ENCODE data around the gene NOL4L. TPM values are rescaled to one million over a fixed set of nuclear protein-coding genes. Genes with fewer than 3 reads are reported as not detected.

Gene NOL4L
- total and polyA plus RNA-seq, 2 donors (not counting 3 experiments of a cell fraction or from before 2014, with no cell fraction given) = 55.2 to 79.6 TPM

DNA sequence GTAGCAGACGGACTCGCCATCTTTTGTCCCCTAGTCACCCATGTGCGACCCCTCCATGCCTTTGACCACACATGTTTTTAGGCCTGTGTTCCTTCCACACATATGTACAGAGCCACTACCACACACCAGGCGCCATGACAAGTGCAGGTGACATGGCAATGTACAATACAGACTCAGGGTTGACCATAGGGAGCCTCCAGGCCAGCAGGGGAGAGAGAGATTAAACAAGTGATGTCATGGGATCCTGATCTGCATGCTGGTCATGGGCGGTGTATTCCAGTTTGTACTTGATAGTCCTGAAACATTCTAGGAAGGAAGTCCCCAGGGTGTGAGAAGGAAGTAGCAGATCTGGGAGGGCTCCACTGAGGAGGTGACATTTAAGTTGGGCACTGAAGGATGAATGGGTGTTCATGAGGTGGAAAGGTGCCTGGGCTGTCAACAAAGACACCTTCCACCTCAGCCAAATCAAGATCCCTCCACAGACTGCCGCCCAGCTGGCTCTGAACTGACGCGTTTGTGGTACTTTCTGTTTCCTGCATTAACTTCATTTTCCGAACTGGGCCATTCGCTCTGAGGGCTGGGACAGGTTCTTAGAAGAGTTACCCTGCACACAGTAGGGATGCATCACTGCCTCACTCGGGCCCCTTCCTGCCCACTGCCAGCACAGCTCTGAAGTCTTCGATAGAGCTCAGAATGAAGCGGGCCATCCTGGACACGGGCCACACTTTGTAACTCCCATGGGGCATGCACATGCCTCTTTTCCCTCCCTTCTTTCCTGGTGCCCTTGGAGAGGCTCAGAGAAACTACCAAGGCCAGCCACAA, 94.0 kb downstream of the NOL4L start:
- Histone ChIP-seq H3K9ac (replicated peaks; ENCODE audit: extremely low read depth, insufficient read depth, low read length) (no peak overlapping the region), H3K9me3 (replicated peaks; ENCODE audit: control insufficient read depth, insufficient read depth, low read length) (no peaks in the 10 kb centered on the region), H4K20me1 (replicated peaks; ENCODE audit: control insufficient read depth, extremely low read depth, insufficient read depth, low read length) (no peaks in the 10 kb centered on the region), H3K79me2 (ENCODE audit: control insufficient read depth, insufficient read depth, low read length) (no peaks in the 10 kb centered on the region), H3K27ac (ENCODE audit: insufficient read depth, low read depth, low read length) (no peak overlapping the region), H3K36me3 (ENCODE audit: control insufficient read depth in 2 of 2, extremely low read depth in 1 of 2, insufficient read depth in 2 of 2, low read length in 2 of 2) (no peaks in the 10 kb centered on the region), H3K4me2 (ENCODE audit: insufficient read depth, low read length) (no peak overlapping the region), H3K9me1 (replicated peaks; ENCODE audit: control insufficient read depth, extremely low read depth, insufficient read depth, low read length) (no peaks in the 10 kb centered on the region), H3K27me3 (ENCODE audit: control insufficient read depth in 2 of 2, insufficient read depth in 2 of 2, low read length in 2 of 2) (no peaks in the 10 kb centered on the region), H3K4me1 (ENCODE audit: control insufficient read depth, extremely low read depth, insufficient read depth, low read length) (peaks cover 2% of the 10 kb centered on the region), H2AFZ (ENCODE audit: low read depth, low read length) (no peak overlapping the region), H3K4me3 (replicated peaks in 1 of 3; ENCODE audit: insufficient read depth in 1 of 3, low read depth in 1 of 3, low read length in 3 of 3) (no peak overlapping the region)
- TF ChIP-seq, protein P1, sequence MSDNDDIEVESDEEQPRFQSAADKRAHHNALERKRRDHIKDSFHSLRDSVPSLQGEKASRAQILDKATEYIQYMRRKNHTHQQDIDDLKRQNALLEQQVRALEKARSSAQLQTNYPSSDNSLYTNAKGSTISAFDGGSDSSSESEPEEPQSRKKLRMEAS (IDR thresholded peaks at IDR 0.05; ENCODE audit: insufficient read depth, insufficient read length) = no peak
- no peak for TF ChIP-seq EZH2 (IDR thresholded peaks at IDR 0.05; ENCODE audit: borderline replicate concordance, low read depth, low read length, severe bottlenecking)
- TF ChIP-seq GATA2 (IDR thresholded peaks at IDR 0.05; ENCODE audit: insufficient read depth, insufficient read length, low read depth, low read length) = no peak
- TF ChIP-seq JUN (IDR thresholded peaks at IDR 0.05; ENCODE audit: borderline replicate concordance, insufficient read depth, insufficient read length, low read depth) = no peak
- TF ChIP-seq FOS (IDR thresholded peaks at IDR 0.05; ENCODE audit: borderline replicate concordance, insufficient read depth, low read length) = no peak
- TF ChIP-seq POLR2AphosphoS5 (IDR thresholded peaks at IDR 0.05; ENCODE audit: insufficient read depth, low read depth, low read length) = no peak
- no peak for DNase-seq (ENCODE audit: low read depth, low spot score)
- ChIA-PET POLR2A (no interaction called here), CTCF (interaction anchor here (0.6 kb wide), 1 partner anchor 155 kb away, joined by 3 read pairs; no protein-coding TSS in a partner anchor)
- intact Hi-C loops (cut with micrococcal nuclease) = no loop called here
- FAIRE-seq = no peak
- BruUV-seq (replicated peaks) = no TSS peak
- dilution Hi-C loops (cut with MboI; ENCODE audit: extremely low pct_ligation_motif_present, low sequenced_read_pairs) = no loop called here

All from endothelial cell of umbilical vein (primary cell).